HG03520 (cell line): Measurements from ENCODE around the gene NRG3.

ENCODE experiments used
- ATAC-seq: cut with Tn5 transposase; IDR thresholded peaks from one replicate; pipeline ENCODE4 v1.9.1; 2021; ENCODE audit warnings: mild to moderate bottlenecking, moderate library complexity; ENCODE audit not compliant: unreplicated experiment

NRG3 gene

GRCh38 chr10:81874875-81875466 is at the start of gene NRG3:
NRG3 (plus strand) TSS chr10:81875194.
- no peak for ATAC-seq

- ATAC-seq: no peak
Observed at GRCh38 chr10:81828251-81828650, 46.7 kb upstream of the NRG3 start.

- no peak for ATAC-seq
Observed at GRCh38 chr10:81831060-81831459, 43.9 kb upstream of the NRG3 start.

GRCh38 chr10:81838950-81839349 is 36.0 kb upstream of the NRG3 start:
- no peak for ATAC-seq

GRCh38 chr10:81843042-81843441 is 32.0 kb upstream of the NRG3 start:
- ATAC-seq: no peak

- no peak for ATAC-seq
Observed at GRCh38 chr10:81847675-81848074, 27.3 kb upstream of the NRG3 start.

- ATAC-seq: no peak
Observed at GRCh38 chr10:81848514-81848913, 26.5 kb upstream of the NRG3 start.

GRCh38 chr10:81848931-81849330 is 26.1 kb upstream of the NRG3 start:
- no peak for ATAC-seq

- ATAC-seq: no peak
Observed at GRCh38 chr10:81862596-81862995, 12.4 kb upstream of the NRG3 start.

GRCh38 chr10:81863771-81864170 is 11.2 kb upstream of the NRG3 start:
- no peak for ATAC-seq

- ATAC-seq: no peak
Observed at GRCh38 chr10:81865581-81865980, 9.4 kb upstream of the NRG3 start.

GRCh38 chr10:81866753-81867152 is 8.2 kb upstream of the NRG3 start:
- peak; percentile 86 for ATAC-seq

GRCh38 chr10:81870472-81870871 is 4.5 kb upstream of the NRG3 start:
- no peak for ATAC-seq

GRCh38 chr10:81871558-81871957 is 3.4 kb upstream of the NRG3 start:
- no peak for ATAC-seq

- ATAC-seq: no peak
Observed at GRCh38 chr10:81872206-81872862, 2.7 kb upstream of the NRG3 start.

- ATAC-seq: no peak
Observed at GRCh38 chr10:81873231-81873931, 1.6 kb upstream of the NRG3 start.

GRCh38 chr10:81873932-81874816 is 820 bp upstream of the NRG3 start:
- ATAC-seq: no peak

- ATAC-seq: no peak
Observed at GRCh38 chr10:81875467-81876252, 666 bp downstream of the NRG3 start.

- ATAC-seq: no peak
Observed at GRCh38 chr10:81876253-81877077, 1.5 kb downstream of the NRG3 start.

GRCh38 chr10:81877596-81877995 is 2.6 kb downstream of the NRG3 start:
- no peak for ATAC-seq
